GM23248 (cell line): ENCODE results near the gene RBM41. TPM values are rescaled to one million over a fixed set of nuclear protein-coding genes. Genes with fewer than 3 reads are reported as not detected.
"Not testable (repeated sequence)": the region's sequence is repeated elsewhere in the genome, so short reads cannot be mapped to it uniquely, and the experiment has no call there.

Experiments used
- DNase-seq: peaks from one replicate; pipeline ENCODE4 v3.0.0-alpha.2; 2015
- H2AFZ ChIP-seq: fragments of 200-600 bp; sonication (generic); 2 replicates; pipeline ENCODE4 v1.6.1; 2016; ENCODE audit warnings: antibody characterized with exemption
- H3F3A ChIP-seq: fragments of 200-600 bp; sonication (generic); 2 replicates; pipeline ENCODE4 v1.6.1; 2016; ENCODE audit warnings: mild to moderate bottlenecking, antibody characterized with exemption, mixed run types; ENCODE audit not compliant: insufficient read depth
- H3K27ac ChIP-seq: fragments of 200-600 bp; sonication (generic); 2 replicates; pipeline ENCODE4 v1.5.1; 2016; ENCODE audit warnings: mild to moderate bottlenecking
- H3K27me3 ChIP-seq: fragments of 200-600 bp; sonication (generic); replicated peaks from 2 replicates; pipeline ENCODE4 v1.6.1; 2016; ENCODE audit warnings: mild to moderate bottlenecking; ENCODE audit not compliant: insufficient read depth
- H3K36me3 ChIP-seq: fragments of 200-600 bp; sonication (generic); 2 replicates; pipeline ENCODE4 v1.6.1; 2016; ENCODE audit warnings: low read depth, mild to moderate bottlenecking
- H3K4me1 ChIP-seq: fragments of 200-600 bp; sonication (generic); 2 replicates; pipeline ENCODE4 v1.6.1; 2016; ENCODE audit warnings: mild to moderate bottlenecking; ENCODE audit not compliant: insufficient read depth
- H3K4me2 ChIP-seq: fragments of 200-600 bp; sonication (generic); one replicate; pipeline ENCODE4 v1.6.1; 2016; ENCODE audit warnings: mild to moderate bottlenecking; ENCODE audit not compliant: unreplicated experiment
- H3K4me3 ChIP-seq: fragments of 200-600 bp; sonication (generic); 2 replicates; pipeline ENCODE4 v1.5.1; 2016; ENCODE audit warnings: mild to moderate bottlenecking
- H3K79me2 ChIP-seq: fragments of 200-600 bp; sonication (generic); 2 replicates; pipeline ENCODE4 v1.6.1; 2016; ENCODE audit warnings: mild to moderate bottlenecking; ENCODE audit not compliant: insufficient read depth
- H3K9ac ChIP-seq: fragments of 200-600 bp; sonication (generic); 2 replicates; pipeline ENCODE4 v1.6.1; 2016; ENCODE audit warnings: mild to moderate bottlenecking
- H3K9me2 ChIP-seq: fragments of 200-600 bp; sonication (generic); 2 replicates; pipeline ENCODE4 v1.6.1; 2016; ENCODE audit warnings: mixed run types, mild to moderate bottlenecking, moderate library complexity; ENCODE audit not compliant: insufficient read depth
- H3K9me3 ChIP-seq: fragments of 200-600 bp; sonication (generic); one replicate; pipeline ENCODE4 v1.6.1; 2017; ENCODE audit warnings: low read depth
- H4K20me1 ChIP-seq: fragments of 200-600 bp; sonication (generic); 2 replicates; pipeline ENCODE4 v1.6.0; 2016; ENCODE audit not compliant: insufficient read depth
- EZH2 ChIP-seq: fragments of 200-600 bp; sonication (generic); IDR thresholded peaks from 2 replicates; pipeline ENCODE4 v1.6.1; 2018; ENCODE audit warnings: antibody characterized with exemption, mild to moderate bottlenecking; ENCODE audit not compliant: insufficient read depth, poor library complexity, severe bottlenecking
- EZH2phosphoT487 ChIP-seq: fragments of 200-600 bp; sonication (generic); IDR thresholded peaks from 2 replicates; pipeline ENCODE4 v1.6.1; 2018; ENCODE audit warnings: antibody characterized with exemption, moderate library complexity, mild to moderate bottlenecking, low read depth; ENCODE audit not compliant: insufficient read depth
- WGBS, 2 experiments: methylation state at CpG; one replicate each; pipeline ENCODE4 v1.1.6; 2015 to 2017; ENCODE audit warnings: low lambda C conversion rate in 2 of 2, low coverage in 1 of 2; ENCODE audit errors: missing lambda C conversion rate in 2 of 2; 5-methylcytosine and 5-hydroxymethylcytosine counted together
- in situ Hi-C: fragments of 300-500 bp; cut with MboI; formaldehyde crosslinking; loops from 2 replicates; pipeline ENCODE4 v1.15.0; 2020
- polyA plus RNA-seq: library from polyadenylated mRNA; unstranded; fragments of >200 nt; fragmentation: Nextera tagmentation; extraction: Ambion mirVana; gene quantifications from 2 replicates; pipeline ENCODE4 v1.2.1, GENCODE V29; 2016
- total RNA-seq: library from RNA; depleted of rRNA; stranded (reverse); fragments of >200 nt; shearing (Covaris generic); gene quantifications from 2 replicates; pipeline ENCODE4 v1.2.3, GENCODE V29; 2014

The RBM41 gene
- total and polyA plus RNA-seq, 2 experiments from 2014 or later: 4.9 to 12.2 TPM

- Histone ChIP-seq H3K79me2 (no peaks in the 10 kb centered on the region), H4K20me1 (no peaks in the 10 kb centered on the region), H3K27me3 (no peaks in the 10 kb centered on the region), H3K4me3 (no peak overlapping the region), H2AFZ (no peak overlapping the region), H3K36me3 (no peaks in the 10 kb centered on the region), H3K9me2 (no peaks in the 10 kb centered on the region), H3K27ac (no peak overlapping the region), H3F3A (no peaks in the 10 kb centered on the region), H3K9me3 (no peaks in the 10 kb centered on the region), H3K4me1 (no peaks in the 10 kb centered on the region), H3K4me2 (no peak overlapping the region), H3K9ac (no peak overlapping the region)
- WGBS, 2 experiments: 100% methylated on average over 1 of the region's 1 CpG
- TF ChIP-seq EZH2 (no peak), EZH2phosphoT487 (no peak)
- in situ Hi-C loops: no loop called here
- no peak for DNase-seq
These were observed 11.2 kb downstream of the RBM41 start for GRCh38 chrX:107107459-107107858.

DNA sequence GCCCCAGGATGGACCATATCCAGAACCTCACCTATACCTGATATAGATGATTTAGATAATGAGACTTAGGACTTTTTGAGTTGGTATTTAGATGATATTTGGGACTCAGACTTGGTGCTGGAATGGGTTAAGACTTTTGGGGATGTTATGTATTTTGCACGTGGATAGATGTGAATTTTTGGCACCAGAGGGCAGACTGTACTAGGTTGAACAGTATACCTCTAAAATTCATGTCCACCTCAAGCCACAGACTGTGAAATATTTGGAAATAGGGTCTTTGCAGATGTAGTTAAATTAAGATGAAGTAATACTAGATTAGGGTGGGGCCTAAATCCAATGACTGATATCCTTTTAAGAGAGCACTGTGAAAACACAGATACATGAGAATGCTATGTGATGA is 15.6 kb downstream of the RBM41 start:
- Histone ChIP-seq H3K79me2 (no peaks in the 10 kb centered on the region), H3K4me1 (no peaks in the 10 kb centered on the region), H4K20me1 (no peaks in the 10 kb centered on the region), H3K36me3 (no peaks in the 10 kb centered on the region), H3K9me2 (no peaks in the 10 kb centered on the region), H3K9me3 (no peaks in the 10 kb centered on the region), H2AFZ (no peak overlapping the region), H3K27me3 (no peaks in the 10 kb centered on the region), H3K4me3 (no peak overlapping the region), H3K4me2 (no peak overlapping the region), H3K27ac (no peak overlapping the region), H3K9ac (no peak overlapping the region), H3F3A (no peaks in the 10 kb centered on the region)
- peak; percentile 14 for DNase-seq
- TF ChIP-seq EZH2: no peak
- TF ChIP-seq EZH2phosphoT487: no peak
- in situ Hi-C loops: no loop called here
- WGBS, 2 experiments: 10 to 11% methylated on average over 1 of the region's 1 CpG

GRCh38 chrX:107076158-107076557 is 42.5 kb downstream of the RBM41 start:
- H3K9me2 ChIP-seq: no peaks in the 10 kb centered on the region
- no peaks in the 10 kb centered on the region for H3K36me3 ChIP-seq
- in situ Hi-C loops: no loop called here
- WGBS, 2 experiments: 98 to 100% methylated on average over 5 to 6 of the region's 6 CpGs
- H3K27me3 ChIP-seq: no peaks in the 10 kb centered on the region
- no peak overlapping the region for H3K4me3 ChIP-seq
- no peak for DNase-seq
- no peaks in the 10 kb centered on the region for H3K9me3 ChIP-seq
- TF ChIP-seq EZH2phosphoT487: no peak
- no peak for TF ChIP-seq EZH2
- no peaks in the 10 kb centered on the region for H3K79me2 ChIP-seq
- no peak overlapping the region for H3K27ac ChIP-seq
- H3K4me2 ChIP-seq: no peak overlapping the region
- no peaks in the 10 kb centered on the region for H3K4me1 ChIP-seq
- no peak overlapping the region for H2AFZ ChIP-seq
- no peak overlapping the region for H3K9ac ChIP-seq
- no peaks in the 10 kb centered on the region for H4K20me1 ChIP-seq
- no peaks in the 10 kb centered on the region for H3F3A ChIP-seq

- H3K4me1 ChIP-seq, H3F3A ChIP-seq, H2AFZ ChIP-seq, H3K4me3 ChIP-seq, H3K9me3 ChIP-seq, H3K27me3 ChIP-seq, H3K27ac ChIP-seq, in situ Hi-C loops, H3K36me3 ChIP-seq, H3K9me2 ChIP-seq, H3K79me2 ChIP-seq, H3K9ac ChIP-seq, H3K4me2 ChIP-seq, DNase-seq, H4K20me1 ChIP-seq: not testable (repeated sequence)
- WGBS, 2 experiments: 71 to 79% methylated on average over 3 of the region's 3 CpGs
These were observed 60.9 kb downstream of the RBM41 start for GRCh38 chrX:107057731-107058130.

DNA sequence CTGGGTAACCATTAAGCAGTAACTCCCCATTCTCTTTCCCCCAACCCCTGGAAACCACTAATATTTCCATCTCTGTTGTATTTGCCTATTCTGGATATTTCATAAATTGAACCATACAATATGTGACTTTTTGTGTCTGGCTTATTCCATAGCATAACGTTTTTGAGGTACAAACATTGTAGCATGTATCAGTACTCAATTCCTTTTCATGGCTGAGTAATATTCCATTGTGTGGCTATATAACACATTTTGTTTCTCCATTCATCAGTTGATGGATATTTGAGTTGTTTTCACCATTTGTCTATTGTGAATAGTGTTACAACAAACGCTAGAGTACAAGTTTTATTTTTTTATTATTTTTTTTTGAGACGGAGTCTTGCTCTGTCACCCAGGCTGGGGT is 63.6 kb downstream of the RBM41 start:
- no peaks in the 10 kb centered on the region for H3K27me3 ChIP-seq
- no peak overlapping the region for H3K27ac ChIP-seq
- in situ Hi-C loops: no loop called here
- no peaks in the 10 kb centered on the region for H3K36me3 ChIP-seq
- no peak for TF ChIP-seq EZH2phosphoT487
- no peak for TF ChIP-seq EZH2
- no peaks in the 10 kb centered on the region for H3K79me2 ChIP-seq
- no peak overlapping the region for H3K4me3 ChIP-seq
- H3K9ac ChIP-seq: no peak overlapping the region
- no peak overlapping the region for H2AFZ ChIP-seq
- no peak for DNase-seq
- WGBS, 2 experiments: 62 to 63% methylated on average over 3 of the region's 3 CpGs
- H3F3A ChIP-seq: no peaks in the 10 kb centered on the region
- H3K4me2 ChIP-seq: no peak overlapping the region
- no peaks in the 10 kb centered on the region for H4K20me1 ChIP-seq
- no peaks in the 10 kb centered on the region for H3K9me3 ChIP-seq
- H3K4me1 ChIP-seq: no peaks in the 10 kb centered on the region
- H3K9me2 ChIP-seq: no peaks in the 10 kb centered on the region
